ENCODE results near the gene CCSER1. TPM values are rescaled to one million over a fixed set of nuclear protein-coding genes. Genes with fewer than 3 reads are reported as not detected.

Gene CCSER1
- total and polyA plus RNA-seq, 9 donors, result 0.21 to 8.3 (median 3.2) TPM

- Histone ChIP-seq H3K9me3 (no peaks in the 10 kb centered on the region), H3K4me3 (no peak overlapping the region), H3K36me3 (no peaks in the 10 kb centered on the region), H3K27ac (no peak overlapping the region), H3K27me3 (no peaks in the 10 kb centered on the region), H3K4me1 (ENCODE audit: insufficient read depth) (no peaks in the 10 kb centered on the region)
- TF ChIP-seq CTCF (IDR thresholded peaks at IDR 0.05) (no peak), EP300 (IDR thresholded peaks at IDR 0.05) (no peak), POLR2A (IDR thresholded peaks at IDR 0.05) (no peak)
- DNase-seq, result no peak
- intact Hi-C loops (cut with DNase I), result no loop called here
- 86 to 90% (median 87%) methylated on average over 4 of the region's 4 CpGs for WGBS, 3 donors
Measured at GRCh38 chr4:90799895-90800294, 672.7 kb downstream of the CCSER1 start.

GRCh38 chr4:90815569-90815968 lies 688.4 kb downstream of the CCSER1 start:
- TF ChIP-seq CTCF (IDR thresholded peaks at IDR 0.05), result no peak
- TF ChIP-seq POLR2A (IDR thresholded peaks at IDR 0.05), result no peak
- TF ChIP-seq EP300 (IDR thresholded peaks at IDR 0.05), result no peak
- Histone ChIP-seq H3K27ac (no peak overlapping the region), H3K36me3 (no peaks in the 10 kb centered on the region), H3K9me3 (no peaks in the 10 kb centered on the region), H3K4me1 (ENCODE audit: insufficient read depth) (no peaks in the 10 kb centered on the region), H3K27me3 (no peaks in the 10 kb centered on the region), H3K4me3 (no peak overlapping the region)
- 33 to 41% (median 37%) methylated on average over 4 of the region's 4 CpGs for WGBS, 3 donors
- intact Hi-C loops (cut with DNase I), result no loop called here
- no peak for DNase-seq

- no peak for DNase-seq
- no peaks in the 10 kb centered on the region for H3K27me3 ChIP-seq
- H3K9me3 ChIP-seq, result no peaks in the 10 kb centered on the region
- WGBS, 3 donors, result 68 to 80% (median 68%) methylated on average over 2 of the region's 2 CpGs
- TF ChIP-seq EP300 (IDR thresholded peaks at IDR 0.05) (no peak), POLR2A (IDR thresholded peaks at IDR 0.05) (no peak), CTCF (IDR thresholded peaks at IDR 0.05) (no peak)
- H3K4me1 ChIP-seq (ENCODE audit: insufficient read depth), result no peaks in the 10 kb centered on the region
- intact Hi-C loops (cut with DNase I), result no loop called here
- H3K27ac ChIP-seq, result no peak overlapping the region
- no peaks in the 10 kb centered on the region for H3K36me3 ChIP-seq
- H3K4me3 ChIP-seq, result no peak overlapping the region
Measured at GRCh38 chr4:90816754-90817153, 689.6 kb downstream of the CCSER1 start.

GRCh38 chr4:90824266-90825150 lies 697.3 kb downstream of the CCSER1 start:
- Histone ChIP-seq H3K4me3 (no peak overlapping the region), H3K4me1 (ENCODE audit: insufficient read depth) (no peaks in the 10 kb centered on the region), H3K27ac (no peak overlapping the region), H3K9me3 (no peaks in the 10 kb centered on the region), H3K36me3 (no peaks in the 10 kb centered on the region), H3K27me3 (no peaks in the 10 kb centered on the region)
- DNase-seq, result no peak
- no peak for TF ChIP-seq POLR2A (IDR thresholded peaks at IDR 0.05)
- no peak for TF ChIP-seq CTCF (IDR thresholded peaks at IDR 0.05)
- no peak for TF ChIP-seq EP300 (IDR thresholded peaks at IDR 0.05)
- intact Hi-C loops (cut with DNase I), result no loop called here
- WGBS, 3 donors, result 65 to 79% (median 69%) methylated on average over 2 of the region's 2 CpGs
